HG02870 (cell line): ENCODE data around the gene RINT1.
"Not testable (repeated sequence)": the region's sequence is repeated elsewhere in the genome, so short reads cannot be mapped to it uniquely, and the experiment has no call there.

Experiments
- ATAC-seq: cut with Tn5 transposase; IDR thresholded peaks from one replicate; pipeline ENCODE4 v1.9.1; 2021; ENCODE audit warnings: mild to moderate bottlenecking, moderate library complexity; ENCODE audit not compliant: unreplicated experiment

RINT1 gene

DNA sequence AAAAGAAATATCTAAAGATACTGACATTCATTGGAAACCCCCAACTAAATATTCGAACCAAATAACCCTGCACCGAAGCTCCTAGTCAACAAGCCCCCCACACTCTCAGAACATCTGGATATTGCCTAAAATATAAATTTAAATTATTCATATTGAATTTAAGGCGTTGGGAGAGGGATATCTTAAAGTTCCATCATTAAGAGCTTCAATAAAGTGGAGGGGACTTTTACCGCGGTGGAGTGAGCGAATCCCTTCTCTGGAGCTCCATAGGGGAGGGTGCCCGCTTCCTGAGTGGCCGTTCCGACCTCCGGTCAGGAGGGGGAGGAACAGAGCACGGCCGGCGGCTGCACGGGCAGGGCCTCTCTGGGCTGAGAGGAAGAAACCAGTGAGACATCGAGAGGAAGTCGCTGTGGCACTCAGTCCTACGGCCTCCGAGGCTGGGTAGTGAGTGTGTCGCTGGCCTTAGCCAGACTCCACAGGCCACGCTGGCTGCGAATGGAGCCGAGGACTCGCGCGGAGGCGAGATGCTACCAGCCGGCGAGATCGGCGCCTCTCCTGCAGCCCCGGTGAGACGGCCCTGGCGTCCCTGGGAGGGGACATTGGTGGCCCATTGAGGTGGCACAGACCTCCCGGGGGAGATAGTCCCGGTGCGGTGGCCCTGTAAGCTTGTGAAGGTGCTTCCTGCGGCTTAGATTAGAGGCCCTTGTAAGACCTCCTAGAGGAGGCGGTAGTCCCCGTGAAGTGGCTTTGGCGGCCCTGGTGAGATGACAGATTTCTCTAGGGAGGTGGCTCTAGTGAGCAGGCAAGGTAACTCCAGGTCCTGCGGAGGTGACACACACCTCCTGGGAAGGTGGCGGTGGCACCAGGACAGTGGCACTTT, at the start of gene RINT1:
Gene RINT1 (plus strand): TSS at position 410 of the 880 bp plus-strand sequence. CDS start 115 bp downstream, at position 525.
- peak; percentile 96 for ATAC-seq

DNA sequence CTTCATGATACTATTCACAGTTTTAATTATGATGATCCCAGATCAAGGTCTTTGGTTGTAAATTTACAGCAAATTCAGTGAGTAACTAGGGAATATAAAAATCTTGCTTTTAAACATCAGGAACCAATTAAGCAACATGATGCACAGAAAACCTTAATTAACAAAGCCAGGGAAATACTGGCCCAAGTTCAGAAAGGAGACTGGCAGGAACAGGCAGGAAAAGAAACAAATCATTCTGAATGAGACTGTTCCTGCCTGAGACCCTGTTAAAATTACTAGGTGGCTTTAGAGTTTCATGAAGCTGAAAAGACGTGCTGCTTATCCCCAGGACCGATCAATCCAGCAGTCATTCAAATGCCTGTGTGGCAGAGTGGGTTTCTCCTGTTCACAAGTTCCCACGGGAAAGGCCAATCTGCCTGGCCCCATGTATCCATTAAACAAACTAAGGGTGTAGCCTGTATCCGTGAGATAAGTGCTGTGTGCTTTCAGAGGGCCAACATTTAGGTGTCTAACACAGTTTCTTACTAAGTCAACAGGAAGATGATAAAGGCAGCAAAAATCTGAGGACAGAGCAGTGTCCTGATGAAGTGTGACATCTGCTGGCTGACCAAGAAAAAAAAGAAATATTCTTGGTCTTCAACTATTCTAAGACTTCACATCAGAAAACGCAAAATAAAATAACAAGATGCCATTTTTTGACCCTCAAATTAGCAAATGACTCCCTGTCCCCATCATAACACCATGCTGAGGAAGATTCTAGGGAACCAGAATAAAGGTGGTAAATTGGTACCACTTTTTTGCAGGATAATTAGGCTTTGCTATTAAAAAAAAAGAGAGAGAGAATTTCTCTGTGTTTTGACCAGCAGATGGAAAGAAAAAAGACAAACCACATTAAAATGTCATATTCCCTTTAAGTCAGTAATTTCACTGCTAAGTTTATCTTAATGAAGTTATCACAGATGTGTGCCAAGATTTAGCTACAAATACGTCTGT, 44.1 kb upstream of the RINT1 start:
- no peak for ATAC-seq

DNA sequence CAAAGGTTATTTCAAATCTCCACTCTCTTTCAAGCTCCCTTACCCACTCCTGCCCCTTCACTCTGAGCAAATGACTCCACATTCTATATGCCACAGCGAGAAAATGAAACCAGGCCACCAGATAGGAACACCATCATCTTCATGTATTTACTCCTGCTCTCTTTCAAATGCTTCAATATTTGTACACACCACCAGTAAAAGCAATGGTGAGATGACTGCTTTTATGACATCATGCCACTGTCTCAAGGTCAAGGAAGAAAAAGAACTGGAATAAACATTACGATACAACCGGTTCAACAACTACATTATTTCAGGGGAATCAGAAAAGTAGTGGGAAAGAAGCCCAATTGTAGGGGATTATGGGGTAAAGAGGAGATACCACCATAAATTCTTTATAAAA, 42.6 kb upstream of the RINT1 start:
- no peak for ATAC-seq

DNA sequence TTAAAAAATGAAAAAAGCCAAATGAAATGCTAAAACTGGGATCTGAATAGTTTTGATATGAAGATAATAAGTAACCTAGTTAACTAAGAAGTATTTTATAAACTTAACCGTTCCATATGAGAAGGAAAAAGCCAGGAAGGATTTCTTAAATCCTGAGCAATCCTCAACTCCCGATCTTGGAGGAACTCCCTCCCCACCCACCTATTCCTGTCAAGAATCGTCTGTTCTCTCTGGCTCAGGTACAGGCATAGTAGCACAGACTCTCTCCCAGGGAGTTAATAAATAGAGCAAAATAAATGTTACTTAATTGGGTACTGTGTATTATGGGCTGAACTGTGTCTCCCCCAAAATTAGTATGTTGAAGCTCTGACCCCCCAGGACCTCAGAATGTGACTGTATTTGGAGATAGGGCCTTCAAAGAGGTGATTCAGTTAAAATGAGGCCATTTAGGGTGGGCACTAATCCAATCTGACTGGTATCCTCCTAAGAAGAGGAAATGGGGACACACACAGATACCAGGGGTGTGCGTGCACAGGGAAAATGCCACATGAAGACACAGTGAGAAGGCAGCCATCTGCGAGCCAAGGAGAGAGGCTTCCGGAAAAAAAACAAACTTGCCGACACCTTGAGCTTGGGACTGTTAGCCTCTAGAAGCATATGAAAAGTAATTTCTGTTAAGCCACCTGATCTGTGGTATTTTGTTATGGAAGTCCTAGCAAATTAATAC, 38.6 kb upstream of the RINT1 start:
- no peak for ATAC-seq

DNA sequence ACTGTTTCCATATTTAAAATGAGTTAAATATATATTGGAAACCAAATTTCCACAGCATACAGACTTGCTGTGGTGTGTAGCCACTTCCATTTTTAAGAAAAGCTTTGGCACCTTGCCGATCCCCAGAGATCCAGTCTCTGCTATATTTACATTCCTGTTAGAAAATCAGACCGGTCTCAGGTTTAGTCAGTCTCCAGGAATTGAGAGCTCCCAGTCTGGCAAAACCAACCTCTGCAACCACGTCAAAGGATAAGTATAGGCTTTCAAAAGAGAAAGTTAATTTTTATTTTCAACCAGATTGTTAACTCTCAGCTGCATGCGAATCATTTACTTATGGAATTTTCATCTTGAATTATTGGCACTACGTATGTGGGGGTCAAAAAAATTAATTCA, 38.1 kb upstream of the RINT1 start:
- ATAC-seq: no peak

DNA sequence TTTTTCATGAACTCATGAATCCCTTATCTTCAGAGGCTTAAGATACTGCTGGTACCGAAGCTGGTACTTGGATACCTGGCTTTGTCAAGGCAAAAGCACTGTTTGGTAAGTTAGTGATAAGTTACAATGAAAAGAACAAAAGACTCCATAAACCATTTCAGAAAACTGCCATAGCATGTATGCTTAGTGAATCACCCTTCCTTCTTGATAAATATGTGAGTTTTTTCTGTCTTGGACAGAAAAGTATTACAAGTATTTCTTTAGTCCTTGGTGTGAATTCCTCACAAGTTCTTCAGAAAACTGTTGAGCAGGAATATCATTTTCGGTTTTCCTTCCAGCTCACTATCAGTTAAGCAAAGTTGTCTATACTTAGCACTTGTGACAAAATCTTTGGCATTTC, 35.5 kb upstream of the RINT1 start:
- no peak for ATAC-seq

DNA sequence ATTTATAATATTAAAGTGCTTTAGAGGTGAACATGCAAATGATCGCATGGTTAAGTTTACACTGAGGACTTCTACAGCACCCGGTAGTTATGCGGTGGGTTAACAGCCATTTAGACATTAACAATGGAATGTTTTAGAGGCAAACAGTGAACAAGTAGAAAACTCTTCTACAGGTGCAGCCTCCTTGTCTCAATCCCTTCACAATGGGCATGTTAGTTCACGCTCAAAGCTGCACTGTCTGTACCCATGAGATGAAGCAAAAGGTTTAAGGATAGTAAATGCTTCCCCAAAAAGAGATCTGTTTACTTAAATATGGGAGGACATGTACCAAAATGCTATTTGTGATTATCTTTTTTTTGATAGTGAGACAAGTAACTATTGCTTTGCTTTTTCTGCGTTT, 35.0 kb upstream of the RINT1 start:
- no peak for ATAC-seq

DNA sequence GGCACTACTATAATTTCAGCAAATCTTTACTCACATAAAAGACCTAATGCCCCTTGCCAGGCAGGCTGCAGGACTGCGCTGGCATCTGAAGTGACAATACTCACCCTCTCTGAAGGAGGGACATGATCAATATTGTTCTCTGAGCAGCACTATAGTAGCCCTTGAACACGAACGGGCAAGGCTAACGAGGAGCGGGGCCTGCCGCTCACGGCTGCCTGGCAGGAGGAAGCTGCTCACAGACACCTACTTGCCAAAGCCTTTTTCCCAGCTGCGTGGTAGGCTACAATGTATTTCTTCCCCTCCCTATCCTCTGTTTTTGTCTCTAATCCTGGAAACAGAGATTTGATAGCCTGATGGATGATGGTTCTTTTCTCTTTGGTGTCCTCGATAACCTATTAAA, 29.8 kb upstream of the RINT1 start:
- no peak for ATAC-seq

DNA sequence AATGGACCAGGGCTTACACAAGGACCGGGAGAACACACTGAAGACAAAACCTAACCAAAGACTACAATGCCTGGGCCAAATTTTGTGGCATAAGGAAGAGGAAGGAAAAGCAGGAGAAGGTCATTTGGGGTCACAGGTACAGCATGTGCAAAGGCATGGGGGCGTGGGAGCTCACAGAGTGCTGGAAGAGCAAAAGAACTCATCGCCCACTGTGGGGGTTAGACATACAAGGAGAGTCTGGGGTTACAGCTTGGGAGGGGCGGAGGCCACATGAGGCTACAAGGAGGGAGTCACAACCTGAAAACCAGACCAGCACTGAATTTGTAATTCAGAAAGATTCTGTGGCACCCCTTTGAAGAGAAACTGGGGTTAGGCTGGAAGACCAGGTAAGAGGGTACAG, 19.6 kb upstream of the RINT1 start:
- no peak for ATAC-seq

DNA sequence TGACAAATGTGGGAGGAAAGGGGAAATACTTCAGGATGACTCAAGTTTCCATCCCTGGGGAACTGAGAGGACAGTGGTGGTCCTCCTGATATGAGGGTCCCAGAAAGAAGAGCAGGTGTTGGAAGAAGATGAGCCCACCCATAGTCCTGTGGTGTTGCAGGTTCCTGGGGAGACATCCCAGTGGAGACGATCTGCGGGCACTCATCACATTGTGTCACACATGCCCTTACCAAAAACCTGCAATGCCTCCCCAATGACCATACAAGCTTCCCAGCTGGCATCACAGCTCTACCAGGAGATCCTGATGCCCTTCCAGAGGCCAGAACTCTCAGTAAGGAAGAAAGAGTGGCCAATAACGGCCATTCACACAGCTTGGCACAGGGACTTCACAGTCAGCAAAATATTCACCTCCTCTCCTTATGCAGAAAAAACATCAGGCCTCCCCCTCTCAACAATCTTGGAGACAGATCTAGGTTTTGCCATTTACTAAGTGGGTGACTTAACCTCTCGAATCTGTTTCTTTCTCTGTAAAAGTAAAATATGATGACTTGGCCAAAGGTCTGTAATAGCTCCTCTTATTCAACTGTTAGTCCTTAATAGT, 19.0 kb upstream of the RINT1 start:
- ATAC-seq: no peak

DNA sequence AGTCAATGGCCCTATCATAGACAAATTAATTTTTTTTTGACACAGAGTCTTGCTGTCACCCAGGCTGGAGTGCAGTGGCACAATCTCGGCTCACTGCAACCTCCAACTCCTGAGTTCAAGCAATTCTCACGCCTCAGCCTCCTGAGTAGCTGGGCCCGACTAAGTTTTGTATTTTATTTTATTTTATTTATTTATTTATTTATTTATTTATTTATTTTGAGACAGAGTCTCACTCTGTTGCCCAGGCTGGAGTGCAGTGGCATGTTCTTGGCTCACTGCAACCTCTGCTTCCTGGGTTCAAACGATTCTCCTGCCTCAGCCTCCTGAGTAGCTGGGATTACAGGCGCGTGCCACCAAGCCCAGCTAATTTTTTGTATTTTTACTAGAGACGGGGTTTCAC, 16.4 kb upstream of the RINT1 start:
- ATAC-seq: not testable (repeated sequence)

DNA sequence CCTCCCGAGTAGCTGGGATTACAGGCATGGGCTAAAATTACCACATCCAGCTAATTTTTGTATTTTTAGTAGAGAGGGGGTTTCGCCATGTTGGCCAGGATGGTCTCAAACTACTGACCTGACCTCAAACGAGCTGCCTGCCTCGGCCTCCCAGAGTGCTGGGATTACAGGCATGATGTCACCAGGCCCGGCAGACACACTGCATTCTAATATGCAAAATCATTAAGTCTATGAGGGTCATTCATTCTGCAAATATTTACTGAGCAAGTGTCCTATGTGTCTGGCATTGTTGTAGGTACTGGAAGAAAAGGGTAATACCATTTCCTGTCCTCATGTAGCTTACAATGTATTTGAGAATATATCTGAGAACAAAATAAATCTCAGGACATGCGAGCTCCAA, 12.6 kb upstream of the RINT1 start:
- ATAC-seq: no peak

DNA sequence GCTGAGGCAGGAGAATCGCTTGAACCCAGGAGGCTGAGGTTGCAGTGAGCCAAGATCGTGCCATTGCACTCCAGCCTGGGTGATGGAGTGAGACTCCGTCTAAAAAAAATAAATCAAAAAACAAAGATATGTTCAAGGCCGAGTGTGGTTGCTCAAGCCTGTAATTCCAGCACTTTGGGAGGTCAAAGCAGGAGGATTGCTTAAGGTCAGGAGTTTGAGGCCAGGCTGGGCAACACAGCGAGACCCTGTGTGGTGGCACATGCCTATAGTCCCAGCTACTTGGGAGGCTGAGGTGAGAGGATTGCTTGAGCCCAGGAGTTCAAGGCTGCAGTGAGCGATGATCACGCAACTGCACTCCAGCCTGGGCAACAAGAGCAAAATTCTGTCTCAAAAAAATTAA, 11.4 kb upstream of the RINT1 start:
- not testable (repeated sequence) for ATAC-seq

DNA sequence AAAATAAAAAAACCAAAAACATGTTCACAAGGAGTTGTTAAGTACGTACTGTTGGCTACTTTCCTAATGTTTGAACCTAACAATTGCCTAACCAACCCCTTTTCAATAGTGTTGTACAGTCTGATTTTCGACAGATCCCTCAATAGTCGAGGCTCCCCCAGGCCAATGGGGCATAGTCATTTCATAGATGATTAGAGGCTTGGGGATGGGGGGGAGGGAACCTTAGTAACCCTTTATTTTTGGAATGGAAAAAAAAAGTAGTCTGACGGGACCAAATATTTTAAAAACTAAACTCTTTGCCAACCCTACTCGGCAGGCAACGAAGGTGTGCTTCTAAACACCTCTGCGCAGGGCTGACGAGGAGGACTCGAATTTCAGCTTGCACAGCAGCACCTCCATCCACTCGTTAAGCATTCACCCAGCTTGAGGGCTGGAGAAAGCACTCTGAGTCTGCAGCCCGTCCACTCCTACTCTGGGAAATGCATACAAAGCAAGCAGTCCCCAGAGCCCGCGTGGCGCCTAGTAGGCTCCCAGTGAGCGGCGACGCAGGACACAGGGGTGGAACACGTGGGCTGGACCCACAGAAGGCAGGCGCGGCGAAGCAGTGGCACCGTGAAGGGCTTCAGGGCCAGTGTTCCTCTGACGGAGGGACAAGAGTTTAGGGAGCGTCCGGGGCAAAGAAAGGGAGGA, 10.8 kb upstream of the RINT1 start:
- peak; percentile 38 for ATAC-seq

DNA sequence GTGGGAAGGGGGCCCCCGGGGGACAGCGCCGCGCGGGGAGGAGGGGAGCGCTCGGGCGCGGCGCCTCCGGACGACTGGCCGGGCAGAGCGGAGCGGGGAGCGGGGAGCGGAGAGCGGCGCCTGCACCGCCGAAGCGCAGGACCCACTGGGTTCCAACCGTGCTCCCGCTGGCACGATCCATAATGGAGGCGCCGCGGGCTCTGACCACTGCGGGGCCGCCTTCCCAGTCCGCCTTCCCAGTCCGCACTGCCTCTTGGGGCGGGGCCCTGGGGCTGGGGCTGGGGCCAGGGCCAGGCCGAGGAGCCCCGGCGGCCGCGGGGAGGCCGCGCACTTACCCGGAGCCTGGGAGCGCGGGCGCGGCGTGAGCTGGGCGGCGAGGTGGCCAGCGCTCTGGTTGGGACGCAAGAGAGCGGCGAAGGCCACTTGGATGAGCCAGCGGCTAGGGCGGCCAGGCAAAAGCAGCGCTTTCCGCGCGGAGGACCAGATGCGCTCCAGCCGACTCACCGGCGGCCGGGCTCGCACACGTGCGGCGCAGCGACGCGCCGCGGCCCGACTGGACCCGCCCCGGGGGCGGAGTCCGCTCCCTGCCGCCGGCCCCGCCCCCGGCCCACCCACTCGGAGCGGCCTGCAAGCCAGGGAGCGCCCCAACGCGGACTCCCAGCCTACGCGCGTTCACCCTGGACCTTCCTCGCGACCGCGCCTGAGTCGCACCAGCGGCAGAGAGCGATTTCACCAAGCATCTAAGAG, 10.1 kb upstream of the RINT1 start, which contains the start of gene PUS7:
Gene PUS7 (minus strand): TSS at position 555 of the 747 bp plus-strand sequence. CDS start 13,759 bp downstream, outside the sequence.
- ATAC-seq: peak; percentile 79

DNA sequence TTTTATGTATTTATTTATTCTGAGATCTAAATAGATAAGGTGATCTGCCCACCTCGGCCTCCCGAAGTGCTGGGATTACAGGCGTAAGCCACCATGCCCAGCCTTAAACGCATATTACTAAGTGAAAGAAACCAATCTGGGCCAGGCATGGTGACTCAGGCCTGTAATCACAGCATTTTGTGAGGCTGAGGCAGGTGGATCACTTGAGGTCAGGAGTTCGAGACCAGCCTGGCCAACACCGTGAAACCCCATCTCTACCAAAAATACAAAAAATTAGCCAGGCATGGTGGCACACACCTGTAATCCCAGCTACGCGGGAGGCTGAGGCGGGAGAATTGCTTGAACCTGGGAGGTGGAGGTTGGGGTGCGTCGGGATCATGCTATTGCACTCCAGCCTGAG, 7.6 kb upstream of the RINT1 start:
- ATAC-seq: not testable (repeated sequence)

DNA sequence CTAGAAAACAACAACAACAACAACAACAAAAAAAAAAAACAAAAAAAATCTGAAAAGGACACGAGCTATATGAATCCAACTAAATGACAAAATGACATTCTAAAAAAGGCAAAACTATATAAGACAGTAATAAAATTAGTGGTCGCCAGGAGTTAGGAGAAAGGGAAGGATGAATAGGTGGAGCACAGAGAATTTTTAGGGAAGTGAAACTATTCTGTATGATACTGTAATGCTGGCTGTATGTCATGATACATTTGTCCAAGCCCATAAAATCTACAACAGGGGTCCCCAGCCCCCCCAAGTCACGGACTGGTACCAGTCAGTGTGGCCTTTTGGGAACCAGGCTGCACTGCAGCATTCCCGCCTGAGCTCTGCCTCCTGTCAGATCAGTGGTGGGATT, 7.2 kb upstream of the RINT1 start:
- ATAC-seq: no peak

DNA sequence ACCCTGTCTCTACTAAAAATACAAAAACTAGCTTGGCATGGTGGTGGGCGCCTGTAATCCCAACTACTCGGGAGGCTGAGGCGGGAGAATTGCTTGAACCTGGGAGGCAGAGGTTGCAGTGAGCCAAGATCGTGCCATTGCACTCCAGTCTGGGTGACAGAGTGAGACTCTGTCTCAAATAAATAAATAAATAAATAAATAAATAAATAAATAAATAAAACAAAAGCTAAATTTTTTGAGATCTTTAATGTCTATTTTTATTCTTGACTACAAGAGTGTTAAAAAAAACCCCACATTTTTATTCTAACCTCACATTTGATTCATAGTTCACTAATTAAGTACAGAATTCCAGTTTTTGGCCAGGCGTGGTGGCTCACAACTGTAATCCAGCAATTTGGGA, 4.3 kb upstream of the RINT1 start:
- ATAC-seq: not testable (repeated sequence)

DNA sequence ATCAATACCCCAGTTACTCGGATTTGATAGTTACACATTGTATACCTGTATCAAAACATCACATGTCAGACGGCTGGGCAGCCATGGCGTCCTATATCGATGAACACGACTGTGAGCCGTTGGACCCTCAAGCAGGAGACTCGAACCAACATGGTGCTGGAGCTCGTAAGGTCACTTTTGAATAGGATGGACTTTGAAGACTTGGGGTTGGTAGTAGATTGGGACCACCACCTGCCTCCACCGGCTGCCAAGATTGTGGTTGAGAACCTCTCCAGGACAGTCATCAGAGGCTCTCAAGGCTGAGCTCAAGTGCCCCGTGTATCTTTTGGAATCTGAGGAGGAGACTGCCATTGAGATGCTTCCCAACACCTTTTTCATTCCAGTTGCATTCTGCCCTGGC, 1.9 kb upstream of the RINT1 start:
- ATAC-seq: no peak
